HG02840 (cell line): Measurements from ENCODE around the gene ADGRL3.
"Not testable (repeated sequence)": the region's sequence is repeated elsewhere in the genome, so short reads cannot be mapped to it uniquely, and the experiment has no call there.

Experiments used
- ATAC-seq: cut with Tn5 transposase; IDR thresholded peaks from one replicate; pipeline ENCODE4 v1.9.1; 2021; ENCODE audit warnings: mild to moderate bottlenecking, moderate library complexity, moderate number of reproducible peaks; ENCODE audit not compliant: unreplicated experiment, low FRiP score

The ADGRL3 gene

GRCh38 chr4:61204353-61205060, 4.4 kb downstream of the ADGRL3 start:
- ATAC-seq = no peak

GRCh38 chr4:61205066-61205465, 4.9 kb downstream of the ADGRL3 start:
- no peak for ATAC-seq

- not testable (repeated sequence) for ATAC-seq
These were observed 7.0 kb downstream of the ADGRL3 start for GRCh38 chr4:61207156-61207555.

GRCh38 chr4:61210186-61210939, 10.2 kb downstream of the ADGRL3 start:
- no peak for ATAC-seq

- no peak for ATAC-seq
These were observed 11.7 kb downstream of the ADGRL3 start for GRCh38 chr4:61211781-61212180.

GRCh38 chr4:61212788-61213187, 12.7 kb downstream of the ADGRL3 start:
- ATAC-seq = no peak

GRCh38 chr4:61214680-61215079, 14.6 kb downstream of the ADGRL3 start:
- no peak for ATAC-seq

GRCh38 chr4:61217222-61217621, 17.1 kb downstream of the ADGRL3 start:
- ATAC-seq = no peak

- ATAC-seq = no peak
These were observed 20.4 kb downstream of the ADGRL3 start for GRCh38 chr4:61220556-61220955.

- no peak for ATAC-seq
These were observed 23.3 kb downstream of the ADGRL3 start for GRCh38 chr4:61223385-61223784.

- ATAC-seq = no peak
These were observed 24.4 kb downstream of the ADGRL3 start for GRCh38 chr4:61224573-61224972.

GRCh38 chr4:61225656-61226055, 25.5 kb downstream of the ADGRL3 start:
- no peak for ATAC-seq

- ATAC-seq = no peak
These were observed 31.3 kb downstream of the ADGRL3 start for GRCh38 chr4:61231421-61231820.

- no peak for ATAC-seq
These were observed 39.1 kb downstream of the ADGRL3 start for GRCh38 chr4:61239250-61239649.

- ATAC-seq = no peak
These were observed 43.8 kb downstream of the ADGRL3 start for GRCh38 chr4:61243962-61244361.

GRCh38 chr4:61245069-61245714, 45.1 kb downstream of the ADGRL3 start:
- ATAC-seq = no peak

- no peak for ATAC-seq
These were observed 45.9 kb downstream of the ADGRL3 start for GRCh38 chr4:61246034-61246433.

GRCh38 chr4:61248705-61249104, 48.6 kb downstream of the ADGRL3 start:
- ATAC-seq = no peak

- no peak for ATAC-seq
These were observed 51.0 kb downstream of the ADGRL3 start for GRCh38 chr4:61251129-61251528.

GRCh38 chr4:61254406-61254805, 54.3 kb downstream of the ADGRL3 start:
- no peak for ATAC-seq

GRCh38 chr4:61273233-61273632, 73.1 kb downstream of the ADGRL3 start:
- ATAC-seq = no peak
